Activated naive CD8-positive, alpha-beta T cell treated with anti-CD3 and anti-CD28 coated beads, Interleukin-2, amount 50 U/mL, for 24 hours (primary cell): Measurements from ENCODE around the gene COL18A1.

ENCODE experiments used
- ATAC-seq: fragments of 150-1000 bp; cut with Tn5 transposase; one replicate; pipeline ENCODE4 v1.10.0; 2021
- DNase-seq: peaks from one replicate; pipeline ENCODE4 v3.0.0; 2021
- H3K27ac Mint-ChIP-seq: one replicate; pipeline ENCODE4 v1.8.0; 2021; ENCODE audit warnings: mild to moderate bottlenecking, mixed read lengths
- H3K27me3 Mint-ChIP-seq: one replicate; pipeline ENCODE4 v1.8.0; 2021; ENCODE audit warnings: mixed read lengths
- H3K36me3 Mint-ChIP-seq: one replicate; pipeline ENCODE4 v1.8.0; 2021; ENCODE audit warnings: low read depth, mixed read lengths
- H3K4me1 Mint-ChIP-seq: one replicate; pipeline ENCODE4 v1.8.0; 2021; ENCODE audit warnings: mixed read lengths
- H3K4me3 Mint-ChIP-seq: one replicate; pipeline ENCODE4 v1.8.0; 2021; ENCODE audit warnings: mild to moderate bottlenecking, moderate library complexity, mixed read lengths
- H3K9me3 Mint-ChIP-seq: one replicate; pipeline ENCODE4 v1.8.0; 2021; ENCODE audit warnings: mixed read lengths

Gene COL18A1

DNA sequence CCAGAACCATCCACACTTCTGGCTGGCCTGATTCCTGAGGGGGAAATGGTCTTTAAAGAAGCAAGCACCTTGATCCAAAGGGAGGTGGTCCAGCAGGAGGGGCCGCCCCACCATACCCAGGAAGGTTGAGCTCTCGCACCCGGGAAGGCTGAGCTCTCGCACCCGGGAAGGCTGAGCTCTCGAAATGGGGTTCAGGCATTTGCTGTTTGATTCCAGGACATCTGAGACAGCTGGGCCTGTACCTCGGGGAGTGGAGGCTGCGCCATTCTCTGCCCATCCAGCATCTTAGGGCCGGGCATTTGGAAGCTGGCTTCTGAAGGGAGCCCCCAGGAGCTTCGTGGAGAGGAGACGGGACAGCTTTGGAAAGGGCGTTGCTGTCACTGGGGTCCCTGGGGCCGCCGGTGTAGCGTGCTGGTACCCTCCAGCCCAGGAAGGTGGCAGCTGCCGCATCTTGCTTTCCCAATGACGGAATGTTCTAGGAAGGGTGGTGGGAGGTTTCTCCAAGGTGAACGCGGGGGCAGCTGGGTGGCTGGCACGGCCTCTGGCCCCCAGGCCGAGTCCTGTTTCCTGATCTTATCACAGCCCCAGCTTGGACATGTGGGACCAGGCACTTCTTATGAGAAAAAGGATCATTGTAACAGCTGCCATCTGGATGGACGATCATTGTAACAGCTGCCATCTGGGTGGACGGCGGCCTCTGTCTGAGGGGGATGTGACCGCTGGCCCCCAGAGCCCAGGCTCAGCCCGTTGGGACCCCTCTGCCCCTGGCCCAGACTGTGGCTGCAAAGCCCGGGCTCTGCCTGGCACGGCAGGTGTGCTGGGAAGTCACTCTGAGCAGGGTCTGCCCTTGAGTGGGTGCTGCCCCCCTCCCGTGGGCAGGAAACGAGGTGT, 61.6 kb downstream of the COL18A1 start:
- Mint-ChIP-seq H3K9me3 (peaks cover 5% of the 10 kb centered on the region), H3K27me3 (peaks cover 4% of the 10 kb centered on the region), H3K4me1 (peaks cover 14% of the 10 kb centered on the region), H3K27ac (no peak overlapping the region), H3K36me3 (no peaks in the 10 kb centered on the region), H3K4me3 (no peak overlapping the region)
- no peak for DNase-seq
- no peak for ATAC-seq

DNA sequence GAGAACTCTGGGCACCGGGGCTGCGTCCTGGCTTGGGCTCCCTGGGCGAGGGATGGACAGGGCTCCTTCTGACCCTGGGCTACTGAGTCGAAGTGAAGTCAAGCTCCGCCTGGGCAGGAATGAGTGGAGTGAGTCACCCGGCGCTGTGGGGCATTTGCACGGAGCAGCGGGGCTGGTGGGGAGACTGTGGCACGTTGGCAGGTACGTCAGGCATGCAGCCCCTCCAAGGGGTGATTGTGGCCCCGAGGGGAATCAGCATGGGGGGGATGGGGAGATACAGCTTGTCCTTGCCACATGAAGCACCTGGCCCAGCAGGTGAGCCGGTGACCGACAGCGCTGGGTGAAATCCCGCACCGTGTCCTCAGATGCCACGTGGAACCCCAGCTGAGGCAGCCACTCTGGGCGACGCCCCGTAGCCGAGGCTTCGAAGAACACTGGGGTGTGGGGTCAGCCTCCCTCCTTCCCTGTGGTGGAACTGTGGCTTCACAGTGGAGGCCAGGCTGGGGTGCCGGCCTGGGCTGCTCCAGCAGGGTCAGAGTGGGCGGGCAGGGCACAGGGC, 62.3 kb downstream of the COL18A1 start:
- peaks cover 2% of the 10 kb centered on the region for H3K9me3 Mint-ChIP-seq
- H3K36me3 Mint-ChIP-seq: no peaks in the 10 kb centered on the region
- ATAC-seq (no peak), DNase-seq (no peak)
- H3K4me3 Mint-ChIP-seq: no peak overlapping the region
- peaks cover 4% of the 10 kb centered on the region for H3K27me3 Mint-ChIP-seq
- H3K4me1 Mint-ChIP-seq: peaks cover 15% of the 10 kb centered on the region
- H3K27ac Mint-ChIP-seq: no peak overlapping the region

DNA sequence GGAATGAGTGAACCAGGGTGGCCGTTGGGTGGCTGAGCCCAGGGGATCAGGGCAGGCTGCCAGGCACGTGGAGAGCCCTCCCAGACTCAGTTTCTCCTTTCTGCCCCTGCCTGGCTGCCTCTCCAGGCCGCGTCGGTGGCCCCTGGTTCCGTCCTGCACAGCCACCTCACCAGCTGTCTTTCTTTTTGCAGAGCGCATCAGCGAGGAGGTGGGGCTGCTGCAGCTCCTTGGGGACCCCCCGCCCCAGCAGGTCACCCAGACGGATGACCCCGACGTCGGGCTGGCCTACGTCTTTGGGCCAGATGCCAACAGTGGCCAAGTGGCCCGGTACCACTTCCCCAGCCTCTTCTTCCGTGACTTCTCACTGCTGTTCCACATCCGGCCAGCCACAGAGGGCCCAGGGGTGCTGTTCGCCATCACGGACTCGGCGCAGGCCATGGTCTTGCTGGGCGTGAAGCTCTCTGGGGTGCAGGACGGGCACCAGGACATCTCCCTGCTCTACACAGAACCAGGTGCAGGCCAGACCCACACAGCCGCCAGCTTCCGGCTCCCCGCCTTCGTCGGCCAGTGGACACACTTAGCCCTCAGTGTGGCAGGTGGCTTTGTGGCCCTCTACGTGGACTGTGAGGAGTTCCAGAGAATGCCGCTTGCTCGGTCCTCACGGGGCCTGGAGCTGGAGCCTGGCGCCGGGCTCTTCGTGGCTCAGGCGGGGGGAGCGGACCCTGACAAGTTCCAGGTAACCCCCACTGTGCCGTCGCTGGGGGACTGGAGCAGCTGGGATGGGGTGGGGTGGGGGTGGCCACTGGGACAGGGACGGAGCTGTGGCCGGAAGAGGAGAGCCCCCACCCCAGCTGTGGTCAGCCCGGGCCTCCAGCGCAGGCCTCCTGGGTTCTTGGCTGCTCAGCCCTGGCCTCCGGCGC, 63.3 kb downstream of the COL18A1 start:
- Mint-ChIP-seq H3K4me3 (no peak overlapping the region), H3K27me3 (peaks cover 4% of the 10 kb centered on the region), H3K27ac (no peak overlapping the region), H3K4me1 (peaks cover 15% of the 10 kb centered on the region), H3K36me3 (no peaks in the 10 kb centered on the region), H3K9me3 (no peaks in the 10 kb centered on the region)
- no peak for DNase-seq
- no peak for ATAC-seq

DNA sequence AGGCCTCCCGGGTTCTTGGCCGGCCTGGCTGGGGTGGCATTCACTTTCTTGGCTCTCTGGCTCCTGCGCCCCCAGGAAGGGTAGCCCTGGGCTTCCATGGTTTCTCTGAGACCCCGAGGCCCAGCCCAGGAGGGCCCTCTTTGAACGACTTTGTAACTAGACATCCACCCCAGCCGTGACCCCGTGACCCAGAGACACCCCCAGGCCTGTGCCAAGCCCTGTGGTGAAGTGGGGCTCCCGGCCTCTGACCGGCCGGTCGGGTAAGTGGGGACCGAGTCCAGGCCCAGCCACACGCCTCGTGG, 64.0 kb downstream of the COL18A1 start:
- DNase-seq (no peak), ATAC-seq (no peak)
- Mint-ChIP-seq H3K27ac (no peak overlapping the region), H3K9me3 (no peaks in the 10 kb centered on the region), H3K27me3 (peaks cover 4% of the 10 kb centered on the region), H3K36me3 (no peaks in the 10 kb centered on the region), H3K4me3 (no peak overlapping the region), H3K4me1 (peaks cover 15% of the 10 kb centered on the region)

DNA sequence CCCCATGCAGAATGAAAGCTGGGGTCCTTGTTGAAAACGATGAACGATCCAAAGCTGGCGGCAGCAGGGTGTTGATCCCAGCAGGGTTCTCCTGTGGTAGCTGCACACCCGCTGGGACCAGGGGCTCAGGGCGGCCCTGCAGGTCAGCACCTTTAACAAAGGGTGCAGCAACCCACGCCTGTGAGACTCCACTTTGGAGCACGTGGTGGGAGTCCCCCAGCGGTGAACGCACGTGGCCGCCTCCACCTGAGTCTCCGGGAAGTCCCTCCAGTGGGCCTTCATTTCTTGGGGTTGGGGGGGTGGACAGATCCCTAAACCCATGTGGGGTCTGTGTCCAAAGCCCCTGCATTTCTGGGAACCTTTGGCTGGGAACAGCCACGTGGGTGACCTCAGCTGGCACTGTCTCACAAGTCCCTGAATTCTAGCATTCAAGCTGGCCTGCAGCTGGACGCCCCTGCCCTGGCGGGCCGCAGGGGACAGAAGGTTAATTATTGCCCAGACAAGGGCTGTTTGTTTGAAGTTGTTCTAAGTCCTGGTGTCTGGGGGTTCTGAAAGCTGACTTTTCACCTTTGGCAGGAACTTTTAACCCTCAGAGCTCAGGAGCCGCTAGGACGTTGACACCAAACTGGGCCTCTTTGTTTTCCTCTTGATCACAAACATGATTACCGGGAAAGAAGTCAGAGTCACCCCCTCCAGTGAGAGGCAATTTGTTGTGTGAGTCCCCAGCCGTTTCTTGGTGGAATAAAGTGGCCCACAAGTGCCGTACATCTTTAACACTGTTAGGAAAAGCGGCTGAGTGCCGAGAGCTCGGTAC, 64.5 kb downstream of the COL18A1 start:
- H3K9me3 Mint-ChIP-seq: no peaks in the 10 kb centered on the region
- DNase-seq (no peak), ATAC-seq (no peak)
- no peak overlapping the region for H3K4me3 Mint-ChIP-seq
- peaks cover 4% of the 10 kb centered on the region for H3K27me3 Mint-ChIP-seq
- no peaks in the 10 kb centered on the region for H3K36me3 Mint-ChIP-seq
- no peak overlapping the region for H3K27ac Mint-ChIP-seq
- H3K4me1 Mint-ChIP-seq: peaks cover 15% of the 10 kb centered on the region

DNA sequence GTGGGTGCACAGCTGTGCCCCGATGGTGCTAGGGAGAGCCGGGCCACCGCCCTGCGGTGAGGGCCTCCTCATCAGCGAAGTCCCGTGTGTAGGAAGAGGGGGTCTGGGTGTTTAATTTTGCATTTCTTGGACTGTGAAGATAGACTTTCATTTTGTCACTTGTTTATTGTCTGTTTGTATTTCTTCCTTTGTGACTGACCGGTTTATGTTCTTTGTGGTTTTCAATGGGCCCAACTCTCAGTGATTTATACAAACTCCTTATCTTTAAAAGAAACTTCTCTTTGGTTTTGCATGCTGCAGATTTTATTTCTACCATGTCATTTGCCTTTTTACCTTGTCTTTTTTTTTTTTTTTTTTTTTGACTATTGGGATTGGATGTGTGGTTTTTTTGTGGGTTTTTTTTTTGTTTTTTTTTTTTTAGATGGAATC, 65.1 kb downstream of the COL18A1 start:
- no peaks in the 10 kb centered on the region for H3K9me3 Mint-ChIP-seq
- H3K27ac Mint-ChIP-seq: no peak overlapping the region
- H3K27me3 Mint-ChIP-seq: peaks cover 4% of the 10 kb centered on the region
- no peak overlapping the region for H3K4me3 Mint-ChIP-seq
- ATAC-seq (no peak), DNase-seq (no peak)
- peaks cover 15% of the 10 kb centered on the region for H3K4me1 Mint-ChIP-seq
- no peaks in the 10 kb centered on the region for H3K36me3 Mint-ChIP-seq

DNA sequence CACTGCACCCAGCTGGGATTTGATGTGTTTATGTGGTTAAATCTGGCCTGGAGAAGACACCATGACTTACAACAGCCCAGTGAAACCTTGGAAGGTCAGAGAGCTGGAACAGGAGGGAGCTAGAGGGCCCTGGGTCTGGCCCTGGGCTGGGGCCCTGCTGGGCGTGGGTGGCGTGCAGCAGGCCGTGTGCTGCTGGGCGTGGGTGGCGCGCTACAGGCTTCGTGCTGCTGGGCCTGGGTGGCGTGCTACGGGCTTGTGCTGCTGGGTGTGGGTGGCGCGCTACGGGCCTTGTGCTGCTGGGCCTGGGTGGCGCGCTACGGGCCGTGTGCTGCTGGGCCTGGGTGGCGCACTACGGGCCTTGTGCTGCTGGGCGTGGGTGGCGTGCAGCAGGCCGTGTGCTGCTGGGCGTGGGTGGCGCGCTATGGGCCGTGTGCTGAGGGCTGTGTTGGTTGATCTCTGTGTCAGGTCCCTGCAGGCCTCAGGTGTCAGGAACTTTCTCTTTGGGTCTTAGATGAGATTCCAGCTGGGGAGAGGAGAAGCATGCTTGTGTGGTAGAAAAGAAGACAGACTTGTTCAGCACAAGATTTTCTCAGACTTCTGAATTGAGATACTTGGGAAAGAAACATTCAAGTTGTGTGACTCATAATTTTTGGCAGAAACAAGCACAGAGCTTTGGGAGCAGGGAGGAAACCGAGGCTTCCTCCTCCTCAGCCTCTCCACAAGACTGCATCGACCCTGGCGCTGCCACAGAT, 66.0 kb downstream of the COL18A1 start:
- H3K4me3 Mint-ChIP-seq: no peak overlapping the region
- H3K36me3 Mint-ChIP-seq: no peaks in the 10 kb centered on the region
- H3K9me3 Mint-ChIP-seq: no peaks in the 10 kb centered on the region
- ATAC-seq: peak; percentile 66
- no peaks in the 10 kb centered on the region for H3K27me3 Mint-ChIP-seq
- peaks cover 15% of the 10 kb centered on the region for H3K4me1 Mint-ChIP-seq
- H3K27ac Mint-ChIP-seq: peak overlapping the region; percentile 68
- DNase-seq: no peak

DNA sequence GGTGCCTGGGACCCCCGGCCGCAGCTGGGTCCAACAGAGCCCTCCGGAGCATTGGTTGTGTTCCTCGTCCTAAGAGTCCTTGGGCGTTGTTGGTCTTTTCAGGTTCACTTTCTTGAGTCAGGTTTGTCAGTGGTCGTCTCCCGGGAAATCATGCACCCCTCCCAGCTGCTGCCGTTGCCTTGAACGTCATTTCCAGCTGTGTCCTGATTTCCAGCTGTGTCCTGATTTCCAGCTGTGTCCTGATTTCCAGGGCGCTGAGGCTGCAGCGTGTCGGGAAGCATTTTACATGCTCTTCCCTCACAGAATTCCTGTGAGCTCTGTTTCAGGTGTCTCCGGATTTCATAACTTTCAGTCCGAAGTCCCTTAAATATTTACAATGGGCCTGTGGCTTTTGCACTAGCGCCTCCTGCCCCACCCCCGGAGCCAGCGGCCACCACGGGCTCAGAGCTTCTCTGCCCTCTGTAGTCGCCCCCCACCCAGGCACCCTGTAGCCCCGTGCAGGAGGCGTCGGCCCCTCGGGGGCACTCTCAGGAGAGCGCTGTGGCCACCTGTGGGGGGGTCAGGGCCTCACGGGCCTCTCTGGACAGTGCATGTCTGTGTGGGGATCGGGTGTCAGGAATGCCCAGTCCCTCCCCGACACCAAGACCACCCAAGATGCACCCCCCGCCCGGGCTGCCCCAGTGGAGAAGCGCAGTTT, 66.7 kb downstream of the COL18A1 start:
- Mint-ChIP-seq H3K27me3 (no peaks in the 10 kb centered on the region), H3K4me1 (peaks cover 18% of the 10 kb centered on the region), H3K36me3 (no peaks in the 10 kb centered on the region), H3K27ac (no peak overlapping the region), H3K9me3 (no peaks in the 10 kb centered on the region), H3K4me3 (no peak overlapping the region)
- ATAC-seq (no peak), DNase-seq (no peak)

DNA sequence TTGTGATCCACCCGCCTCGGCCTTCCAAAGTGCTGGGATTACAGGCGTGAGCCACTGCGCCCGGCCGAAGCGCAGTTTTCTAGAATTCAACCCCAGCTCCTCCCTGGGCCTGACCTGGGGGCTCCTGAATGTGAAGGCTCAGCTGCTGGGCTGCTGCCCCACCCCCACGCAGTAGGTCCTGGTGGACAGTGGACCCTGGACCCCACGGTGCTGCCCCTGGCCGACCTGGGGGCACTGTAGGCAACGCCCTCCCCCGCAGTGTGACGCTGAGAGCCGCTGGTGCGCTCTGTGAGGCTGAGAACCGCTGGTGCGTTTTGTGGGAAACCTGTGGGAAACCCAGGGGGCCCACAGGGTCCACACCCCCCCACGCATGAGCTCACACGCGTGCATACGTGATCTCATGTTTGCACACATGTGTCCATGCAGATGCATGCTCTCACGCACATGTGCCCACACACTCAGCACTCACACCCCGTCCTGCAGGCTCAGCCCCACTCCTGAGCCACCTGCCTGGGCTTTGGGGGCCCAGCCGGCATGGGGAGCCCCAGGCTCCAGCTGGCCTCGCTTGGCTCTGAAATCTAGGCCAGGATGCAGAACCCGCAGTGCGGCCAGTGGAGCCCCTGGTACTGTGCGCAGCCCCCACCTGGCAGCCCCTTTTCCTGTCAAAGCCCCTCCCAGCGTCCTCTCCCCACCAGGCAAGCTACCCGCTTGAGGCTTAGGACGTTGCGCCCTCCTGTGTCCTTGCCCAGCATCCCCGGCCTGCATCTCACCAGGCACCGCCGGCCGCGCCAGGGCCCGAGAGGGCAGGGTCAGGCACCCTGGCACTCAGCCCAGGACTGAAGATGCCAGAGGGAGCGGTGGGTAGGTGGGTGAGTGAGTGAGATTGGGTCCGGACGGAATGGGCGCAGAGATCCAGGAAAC, 67.7 kb downstream of the COL18A1 start:
- H3K27me3 Mint-ChIP-seq: no peaks in the 10 kb centered on the region
- peaks cover 20% of the 10 kb centered on the region for H3K4me1 Mint-ChIP-seq
- no peak for DNase-seq
- no peak for ATAC-seq
- H3K4me3 Mint-ChIP-seq: no peak overlapping the region
- no peak overlapping the region for H3K27ac Mint-ChIP-seq
- H3K9me3 Mint-ChIP-seq: no peaks in the 10 kb centered on the region
- no peaks in the 10 kb centered on the region for H3K36me3 Mint-ChIP-seq

DNA sequence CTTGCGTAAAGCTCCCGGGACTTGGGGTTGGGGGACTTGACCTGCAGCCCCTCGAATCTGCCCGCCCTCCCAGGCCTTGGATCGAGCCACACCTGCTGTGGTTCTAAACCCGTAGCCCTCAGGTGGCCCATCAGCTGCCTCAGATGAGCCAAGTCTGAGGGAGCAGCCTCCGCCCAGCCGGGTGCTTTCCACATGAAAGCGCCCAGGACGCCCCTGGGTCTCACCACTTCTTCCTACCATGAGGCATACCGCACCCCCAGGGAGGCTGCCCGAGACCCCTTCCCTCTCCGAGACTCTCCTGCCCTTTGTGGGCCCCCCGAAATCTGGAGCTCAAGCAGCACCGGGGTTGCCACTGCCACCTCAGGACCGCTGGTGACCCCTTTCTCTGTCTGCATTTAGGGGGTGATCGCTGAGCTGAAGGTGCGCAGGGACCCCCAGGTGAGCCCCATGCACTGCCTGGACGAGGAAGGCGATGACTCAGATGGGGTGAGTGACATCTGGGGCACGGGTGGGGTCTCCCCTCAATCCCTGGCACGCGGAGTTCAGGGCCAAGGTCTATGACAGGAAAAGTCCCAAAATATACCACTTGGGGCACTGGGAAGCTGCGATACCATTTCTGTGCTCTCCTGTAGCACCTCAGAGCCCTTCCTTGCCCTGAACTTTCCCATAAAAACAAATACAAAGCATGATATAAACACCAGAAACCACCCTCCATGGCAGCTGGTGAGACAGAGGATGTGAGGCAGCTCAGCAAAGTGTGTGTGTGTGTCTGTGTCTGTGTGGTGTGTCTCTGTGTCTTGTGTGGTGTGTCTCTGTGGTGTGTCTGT, 68.7 kb downstream of the COL18A1 start:
- H3K36me3 Mint-ChIP-seq: no peaks in the 10 kb centered on the region
- no peaks in the 10 kb centered on the region for H3K9me3 Mint-ChIP-seq
- DNase-seq: no peak
- ATAC-seq: no peak
- no peak overlapping the region for H3K27ac Mint-ChIP-seq
- H3K4me3 Mint-ChIP-seq: no peak overlapping the region
- no peaks in the 10 kb centered on the region for H3K27me3 Mint-ChIP-seq
- H3K4me1 Mint-ChIP-seq: peaks cover 29% of the 10 kb centered on the region

DNA sequence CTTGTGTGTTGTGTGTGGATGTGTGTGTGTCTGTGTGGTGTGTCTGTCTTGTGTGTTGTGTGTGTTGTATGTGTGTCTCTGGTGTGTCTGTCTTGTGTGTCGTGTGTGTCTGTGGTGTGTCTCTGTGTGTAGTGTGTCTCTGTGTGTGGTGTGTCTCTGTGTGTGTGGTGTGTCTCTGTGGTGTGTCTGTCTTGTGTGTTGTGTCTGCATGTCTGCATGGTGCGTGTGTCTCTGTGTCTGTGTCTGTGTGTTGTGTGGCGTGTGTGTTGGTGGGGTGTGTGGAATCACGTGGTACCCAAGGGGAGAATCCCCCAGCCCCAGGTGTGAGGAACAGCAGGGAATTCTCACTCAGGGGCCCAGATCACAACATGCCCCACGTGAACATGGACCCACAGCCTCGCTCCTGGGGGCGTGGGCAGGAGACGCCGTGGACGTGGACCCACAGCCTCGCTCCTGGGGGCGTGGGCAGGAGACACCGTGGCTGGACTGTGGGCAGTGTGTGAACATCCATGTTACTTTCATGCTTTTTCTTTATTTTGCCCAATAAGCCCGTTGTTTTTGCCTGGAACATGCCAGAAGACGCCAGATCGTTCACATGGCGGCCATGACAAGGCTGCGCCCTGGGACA, 69.5 kb downstream of the COL18A1 start:
- DNase-seq: no peak
- no peaks in the 10 kb centered on the region for H3K9me3 Mint-ChIP-seq
- no peak overlapping the region for H3K27ac Mint-ChIP-seq
- ATAC-seq: no peak
- no peaks in the 10 kb centered on the region for H3K36me3 Mint-ChIP-seq
- no peak overlapping the region for H3K4me3 Mint-ChIP-seq
- H3K4me1 Mint-ChIP-seq: peaks cover 36% of the 10 kb centered on the region
- H3K27me3 Mint-ChIP-seq: no peaks in the 10 kb centered on the region
